Right lung (tissue), 5 donors: Measurements from ENCODE around the gene KRTAP10-6. TPM values are rescaled to one million over a fixed set of nuclear protein-coding genes. Genes with fewer than 3 reads are reported as not detected.
"Not testable (repeated sequence)": the region's sequence is repeated elsewhere in the genome, so short reads cannot be mapped to it uniquely, and the experiment has no call there.

Experiments used
- DNase-seq, 2 donors: peaks; one replicate each; pipeline ENCODE4 v3.0.0-alpha.2; 2013
- polyA plus RNA-seq, 5 donors: library from polyadenylated mRNA; unstranded; fragments of 120-200 nt; gene quantifications; one replicate each; pipeline versions ENCODE4 v1.2.1 to v1.2.3, GENCODE V29; 2013; ENCODE audit warnings: inconsistent platforms in 1 of 5, low replicate concordance in 1 of 5; ENCODE audit not compliant: insufficient read length in 5 of 5, insufficient read depth in 1 of 5

The KRTAP10-6 gene
- polyA plus RNA-seq, 5 donors, result not detected

- DNase-seq, result no peak
These were observed 13.8 kb downstream of the KRTAP10-6 start for GRCh38 chr21:44578371-44579055.

GRCh38 chr21:44576025-44576420 lies 16.3 kb downstream of the KRTAP10-6 start:
- DNase-seq, result no peak

- DNase-seq, result no peak
These were observed 16.8 kb downstream of the KRTAP10-6 start for GRCh38 chr21:44575307-44576024.

- DNase-seq, result no peak
These were observed 17.6 kb downstream of the KRTAP10-6 start for GRCh38 chr21:44574457-44575306.

- not testable (repeated sequence) for DNase-seq
These were observed 18.5 kb downstream of the KRTAP10-6 start, which contains the start of gene KRTAP10-4 for GRCh38 chr21:44573630-44574456. Gene KRTAP10-4 (plus strand): TSS chr21:44573729. CDS start chr21:44573759, 30 bp downstream.

- no peak for DNase-seq
These were observed 19.2 kb downstream of the KRTAP10-6 start for GRCh38 chr21:44572959-44573583.

GRCh38 chr21:44571844-44572782 lies 20.2 kb downstream of the KRTAP10-6 start:
- DNase-seq, result no peak

GRCh38 chr21:44571296-44571695 lies 21.0 kb downstream of the KRTAP10-6 start:
- DNase-seq, result no peak

GRCh38 chr21:44569861-44570517 lies 22.3 kb downstream of the KRTAP10-6 start:
- DNase-seq, result no peak

GRCh38 chr21:44568667-44569556 lies 23.4 kb downstream of the KRTAP10-6 start:
- DNase-seq, result no peak

GRCh38 chr21:44568261-44568660 lies 24.0 kb downstream of the KRTAP10-6 start:
- DNase-seq, result no peak

GRCh38 chr21:44567481-44568171 lies 24.7 kb downstream of the KRTAP10-6 start:
- no peak for DNase-seq

GRCh38 chr21:44566403-44566802 lies 25.9 kb downstream of the KRTAP10-6 start:
- DNase-seq, result no peak

- DNase-seq, result no peak
These were observed 27.3 kb downstream of the KRTAP10-6 start for GRCh38 chr21:44564886-44565598.

GRCh38 chr21:44564099-44564498 lies 28.2 kb downstream of the KRTAP10-6 start:
- DNase-seq, result no peak

- no peak for DNase-seq
These were observed 33.6 kb downstream of the KRTAP10-6 start, which contains the start of gene KRTAP10-3 for GRCh38 chr21:44558695-44559094. Gene KRTAP10-3 (minus strand): TSS chr21:44558795. CDS start chr21:44558715, 80 bp downstream.

- not testable (repeated sequence) for DNase-seq
These were observed 34.0 kb downstream of the KRTAP10-6 start for GRCh38 chr21:44558329-44558675.
